Stimulated activated CD8-positive, alpha-beta memory T cell treated with anti-CD3 and anti-CD28 coated beads, Interleukin-12 subunit alpha, Interleukin-12 subunit beta, amount 100 ng/mL, for 24 hours (primary cell): ENCODE measurements around the gene HPCAL1.

Source experiments
- DNase-seq: peaks from one replicate; pipeline ENCODE4 v3.0.0-alpha.2; 2020; ENCODE audit errors: extremely low read depth

The HPCAL1 gene

DNA sequence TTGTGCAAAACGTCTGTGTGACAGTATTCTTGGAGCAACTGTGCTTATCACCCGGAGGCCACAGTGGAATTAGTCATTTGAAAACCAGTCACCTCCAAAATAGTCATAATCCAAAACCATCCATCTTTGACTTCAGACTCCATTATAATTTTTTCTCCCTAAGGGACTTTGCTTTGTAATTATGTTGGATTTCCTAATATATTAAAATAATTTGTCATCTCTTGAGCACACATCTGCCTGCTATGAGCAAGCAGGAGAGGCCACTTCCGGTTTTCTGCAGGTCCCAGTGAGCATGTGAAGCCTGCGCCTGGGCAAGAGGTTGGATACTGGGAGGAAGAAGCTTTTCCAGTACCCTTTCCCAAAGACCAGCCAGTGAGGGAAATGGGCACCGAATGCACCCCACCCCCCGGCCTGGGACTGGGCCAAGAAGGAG, 87.7 kb downstream of the HPCAL1 start:
- DNase-seq: no peak

DNA sequence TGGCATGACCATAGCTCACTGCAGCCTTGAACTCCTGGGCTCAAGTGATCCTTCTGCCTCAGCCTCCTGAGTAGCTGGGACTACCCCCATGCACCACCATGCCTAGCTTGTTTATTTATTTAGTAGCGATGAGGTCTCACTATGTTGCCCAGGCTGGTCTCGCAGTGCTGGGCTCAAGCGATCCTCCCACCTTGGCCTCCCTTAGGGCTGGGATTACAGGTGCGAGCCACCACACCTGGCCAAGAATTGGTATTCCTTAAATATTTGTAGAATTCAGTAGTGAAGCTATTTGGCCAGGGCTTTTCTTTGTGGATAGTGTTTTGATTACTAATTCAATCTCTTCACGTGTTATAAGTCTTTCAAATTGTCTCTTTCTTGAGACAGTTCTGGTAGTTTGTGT, 89.4 kb downstream of the HPCAL1 start:
- no peak for DNase-seq

DNA sequence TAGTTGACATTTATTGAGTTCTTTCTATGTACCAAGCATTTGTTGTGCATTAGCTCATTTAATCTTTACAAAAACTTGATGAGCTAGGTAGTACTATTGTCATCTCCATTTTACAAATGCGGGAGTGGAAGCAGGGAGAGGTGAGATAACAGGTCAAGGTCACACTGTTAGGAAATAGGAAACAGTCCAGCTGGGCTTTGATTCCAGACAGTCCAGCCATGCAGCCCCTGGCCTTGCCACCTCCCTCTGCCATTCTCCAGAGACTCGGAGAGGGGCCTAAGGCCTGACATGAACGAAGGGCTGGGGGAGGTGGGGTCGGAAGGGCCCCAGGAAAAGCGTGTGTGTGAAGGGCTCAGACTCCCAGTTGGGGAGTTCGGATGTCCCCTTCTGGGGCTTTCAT, 89.8 kb downstream of the HPCAL1 start:
- no peak for DNase-seq

DNA sequence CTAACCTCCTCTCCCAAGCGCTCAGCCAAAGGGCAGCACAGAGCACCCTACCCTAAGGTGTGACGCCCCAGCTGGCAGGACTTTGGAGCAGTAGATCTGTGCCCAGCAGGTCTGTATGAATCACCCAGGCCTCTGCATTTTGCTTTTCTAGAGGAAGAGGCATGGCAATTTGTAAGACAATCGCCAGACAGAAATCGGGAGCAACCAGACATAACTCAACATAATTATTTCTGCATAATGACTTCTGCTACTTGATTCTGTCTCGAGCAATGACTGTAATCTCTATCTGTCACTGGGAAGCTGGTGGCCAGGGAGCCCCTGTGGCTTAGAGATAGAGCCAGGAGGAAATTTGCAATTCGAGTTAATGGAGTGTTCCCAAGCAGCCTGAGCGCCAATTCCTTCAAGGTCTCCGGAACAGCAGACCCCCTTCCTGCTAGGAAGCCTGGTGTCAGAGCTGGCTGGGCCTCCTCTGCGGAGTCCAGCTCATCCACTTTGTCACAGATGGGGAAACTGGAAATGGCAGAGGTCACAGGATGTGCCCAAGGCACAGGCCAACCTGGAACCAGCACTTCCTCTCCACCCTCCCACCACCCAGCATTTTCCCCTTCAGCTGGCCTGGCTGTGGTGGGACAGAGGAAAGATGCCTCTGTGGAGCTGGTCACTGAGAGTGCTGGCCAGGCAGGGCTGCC, 90.4 kb downstream of the HPCAL1 start:
- no peak for DNase-seq

DNA sequence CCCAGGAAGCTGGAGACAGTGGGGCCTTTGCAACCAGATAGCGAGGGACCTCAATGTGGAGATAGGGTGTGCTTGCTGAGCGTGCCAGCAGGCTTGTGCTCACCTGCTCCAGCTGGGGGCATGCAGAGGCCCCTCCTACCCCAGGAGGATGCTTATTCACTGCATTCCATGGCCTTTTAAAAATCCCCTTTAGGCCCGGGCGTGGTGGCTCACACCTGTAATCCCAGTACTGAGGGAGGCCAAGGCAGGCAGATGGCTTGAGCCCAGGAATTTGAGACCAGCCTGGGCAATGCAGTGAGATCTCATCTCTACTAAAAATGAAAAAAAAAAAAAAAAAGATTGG, 90.9 kb downstream of the HPCAL1 start:
- DNase-seq: no peak

DNA sequence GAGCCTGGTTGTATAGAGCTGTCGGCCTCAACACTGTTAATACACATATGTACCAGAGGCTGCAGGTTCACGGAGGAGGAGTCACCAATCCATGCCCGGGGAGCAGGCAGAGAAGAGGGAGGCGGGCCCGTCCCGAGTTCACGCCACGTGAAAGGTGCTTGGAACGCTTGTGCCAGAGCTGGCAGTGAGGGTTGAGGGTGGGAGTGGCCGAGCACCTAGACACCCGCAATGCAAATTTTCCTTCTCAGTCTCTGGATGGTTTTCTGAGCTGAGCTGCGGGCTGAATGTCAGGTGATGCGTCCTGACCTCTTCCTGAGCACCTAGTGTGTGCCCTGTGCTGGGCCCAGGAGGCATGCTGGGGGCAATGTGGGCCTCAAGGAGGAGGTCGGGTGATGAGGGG, 93.2 kb downstream of the HPCAL1 start:
- DNase-seq: no peak

DNA sequence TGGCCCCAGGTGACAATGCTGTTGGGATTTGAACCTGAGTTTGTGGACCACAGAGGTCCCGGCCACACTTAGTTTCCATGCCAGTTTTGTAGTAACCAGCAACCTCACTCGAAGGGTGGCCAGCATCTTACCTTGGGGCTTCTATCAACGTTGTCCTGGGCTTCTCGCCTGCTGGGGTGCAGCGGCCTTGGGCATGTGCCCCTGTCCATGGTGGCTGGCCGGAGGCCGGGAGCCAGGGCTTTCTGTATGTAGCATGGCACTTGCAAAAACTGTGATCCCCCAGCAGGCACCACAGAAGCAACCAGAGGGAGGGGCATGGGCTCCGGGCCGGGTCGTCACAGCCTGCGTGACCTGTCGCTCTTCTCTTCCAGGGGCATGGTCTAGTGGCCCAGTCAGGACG, 93.8 kb downstream of the HPCAL1 start:
- DNase-seq: no peak

DNA sequence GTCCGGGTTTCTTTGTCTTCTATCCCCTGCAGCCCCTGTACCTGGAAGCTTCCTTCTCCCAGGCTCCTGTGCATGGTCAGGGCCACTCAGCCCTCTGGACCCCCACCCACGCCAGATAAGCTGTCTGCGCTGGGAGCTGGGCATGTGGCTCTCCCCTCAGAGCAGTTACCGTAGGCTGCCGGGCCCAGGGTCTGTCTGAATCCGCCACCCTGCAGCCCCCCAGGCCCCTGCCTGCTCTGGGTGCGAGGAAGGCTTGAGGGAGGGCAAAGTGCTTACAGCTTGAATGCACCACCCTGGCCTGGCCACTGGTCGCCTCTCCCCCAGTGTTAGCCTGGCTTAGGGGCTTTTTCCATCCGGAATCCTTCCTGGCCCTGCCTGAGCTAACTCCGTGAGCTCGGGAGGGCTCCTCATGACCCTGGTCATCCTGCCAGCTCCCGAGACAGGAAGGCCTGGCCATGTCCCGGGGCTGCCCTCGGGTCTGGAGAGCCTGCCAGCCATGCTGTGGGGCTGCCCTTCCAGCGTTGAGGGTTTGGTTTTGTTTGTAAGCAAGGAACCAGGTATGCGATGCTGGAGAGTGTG, 94.7 kb downstream of the HPCAL1 start:
- DNase-seq: no peak

DNA sequence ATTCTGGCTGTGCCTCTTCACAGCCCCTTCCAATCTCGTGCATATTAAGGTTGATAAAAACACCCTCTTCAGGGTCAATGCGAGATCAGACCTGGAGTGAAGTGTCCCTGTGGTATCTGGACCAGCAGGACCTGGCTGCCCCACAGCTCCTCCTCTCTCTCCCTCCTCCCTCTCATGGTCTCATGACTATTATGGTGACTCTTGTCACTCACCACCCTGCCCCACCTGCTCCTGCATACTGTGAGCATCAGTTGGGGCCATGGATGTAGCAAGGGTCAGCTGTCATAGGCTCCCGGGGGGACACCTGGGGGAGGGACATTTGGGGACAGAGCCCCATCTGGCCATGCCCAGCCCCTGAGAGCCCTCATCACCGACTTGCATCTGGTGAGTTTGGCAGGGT, 95.2 kb downstream of the HPCAL1 start:
- no peak for DNase-seq

DNA sequence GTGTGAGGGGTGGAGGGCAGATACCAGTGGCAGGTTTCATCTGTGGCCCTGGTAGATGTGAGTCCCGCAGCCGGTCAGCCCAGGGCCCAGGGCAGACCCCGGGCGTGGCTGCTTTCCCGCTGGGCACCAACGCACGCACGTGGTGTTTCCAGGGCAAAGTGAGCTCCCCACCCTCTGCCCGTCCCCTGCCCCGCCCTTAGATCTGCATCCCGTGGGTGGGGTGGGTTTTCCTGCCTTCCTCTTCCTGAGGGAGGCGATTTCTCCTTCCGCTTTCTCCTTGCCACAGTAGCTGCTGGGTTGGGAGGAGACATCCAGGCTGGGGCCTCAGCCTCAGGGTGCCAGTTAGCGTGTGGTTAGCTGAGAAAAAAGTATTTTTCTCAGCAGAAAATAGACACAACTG, 95.8 kb downstream of the HPCAL1 start:
- DNase-seq: no peak

DNA sequence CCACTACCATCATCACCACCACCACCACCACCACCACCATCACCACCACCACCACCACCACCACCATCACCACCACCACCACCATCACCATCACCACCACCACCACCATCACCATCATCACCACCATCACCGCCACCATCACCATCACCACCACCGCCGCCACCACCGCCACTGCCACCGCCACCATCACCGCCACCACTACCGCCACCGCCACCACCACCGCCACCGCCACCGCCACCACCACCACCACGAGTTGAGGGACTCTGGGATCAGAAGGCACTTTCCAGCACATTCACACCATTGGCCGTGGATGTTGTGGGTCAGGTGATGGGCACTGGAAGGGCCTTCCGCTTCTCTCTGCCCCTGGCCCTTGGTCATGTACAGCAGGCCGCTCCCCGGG, 96.7 kb downstream of the HPCAL1 start:
- no peak for DNase-seq

DNA sequence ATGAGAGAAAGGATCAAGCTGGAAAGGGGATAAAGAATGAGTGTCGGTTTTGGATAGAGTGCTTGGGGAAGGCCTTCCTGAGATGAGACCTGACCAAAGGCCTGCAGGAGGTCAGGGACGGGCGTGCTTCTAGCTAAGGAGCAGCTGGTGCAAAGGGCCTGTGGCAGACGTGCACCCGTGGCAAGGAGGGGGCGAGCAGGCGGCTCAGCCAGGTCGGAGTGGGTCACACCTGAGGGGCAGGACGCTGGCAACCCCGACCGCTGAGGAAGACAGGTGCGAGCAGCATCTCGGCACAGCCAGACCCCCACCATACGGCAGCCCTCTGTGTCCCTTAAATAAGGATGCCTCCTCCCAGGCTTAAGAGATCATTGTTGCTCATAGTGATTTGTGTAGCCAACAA, 97.3 kb downstream of the HPCAL1 start:
- no peak for DNase-seq

DNA sequence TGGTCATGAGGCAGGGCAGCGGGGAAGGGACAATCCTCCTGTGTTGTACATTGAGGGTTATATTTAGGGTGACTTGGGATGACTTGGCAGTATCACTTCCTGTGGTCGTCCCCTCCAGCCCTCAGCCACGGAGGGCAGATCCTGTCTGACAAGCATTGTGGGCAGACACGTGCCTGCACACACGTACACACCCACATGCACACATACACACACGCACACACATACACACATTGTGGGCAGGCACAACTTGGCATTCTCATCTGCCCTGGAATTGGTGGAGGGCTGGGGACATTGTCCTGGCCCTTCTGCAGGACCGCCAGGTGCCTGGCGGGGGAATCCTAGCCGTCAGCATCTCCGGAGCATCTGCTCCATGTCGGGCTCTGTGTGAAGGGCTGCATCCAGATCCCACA, 97.9 kb downstream of the HPCAL1 start:
- no peak for DNase-seq

DNA sequence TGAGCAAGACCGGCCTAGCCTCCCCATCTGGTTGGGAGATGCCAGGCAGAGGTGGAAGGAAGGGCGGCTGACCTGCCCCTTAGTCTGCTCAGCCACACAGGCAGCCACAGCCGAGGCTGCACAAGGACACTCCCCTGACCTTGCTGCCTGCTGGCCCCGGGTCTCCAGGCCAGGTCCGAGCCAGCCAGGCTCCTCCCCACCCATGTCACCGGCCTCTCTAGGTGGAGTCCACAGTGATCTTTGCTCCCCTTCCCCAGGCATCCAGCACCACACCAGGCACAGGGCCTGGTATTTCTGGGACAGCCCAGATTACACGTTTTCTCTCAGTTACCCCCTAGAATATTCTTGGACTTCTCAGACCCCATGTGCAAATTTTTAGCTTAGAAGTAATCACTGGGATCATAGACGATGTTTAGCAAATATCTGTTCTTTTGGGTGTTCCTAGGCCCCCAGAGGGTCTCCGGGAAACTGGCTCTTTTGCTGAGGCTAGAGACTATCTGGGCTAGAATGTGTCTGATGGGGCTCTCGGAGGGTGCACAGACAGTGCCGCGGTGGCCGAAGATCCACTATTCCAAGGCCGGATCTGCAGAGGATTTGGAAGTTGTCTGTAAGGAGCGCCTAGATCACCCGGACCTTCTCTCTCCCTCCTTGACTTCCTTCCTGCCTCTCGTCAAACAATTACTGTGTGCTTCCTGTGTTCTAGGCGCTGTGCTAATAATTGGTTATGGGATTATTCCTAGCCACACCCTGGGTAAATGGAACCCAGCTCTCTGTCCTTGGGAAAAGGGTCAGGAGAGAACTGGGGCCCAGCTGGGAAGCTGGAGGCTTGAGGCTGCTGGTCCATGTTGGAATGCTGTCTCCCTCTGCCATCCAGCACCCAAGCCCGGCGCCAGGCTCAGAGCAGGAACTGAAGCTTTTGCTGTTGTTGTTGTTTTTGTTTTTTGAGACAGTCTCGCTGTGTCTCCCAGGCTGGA, 98.6 kb downstream of the HPCAL1 start:
- DNase-seq: no peak

DNA sequence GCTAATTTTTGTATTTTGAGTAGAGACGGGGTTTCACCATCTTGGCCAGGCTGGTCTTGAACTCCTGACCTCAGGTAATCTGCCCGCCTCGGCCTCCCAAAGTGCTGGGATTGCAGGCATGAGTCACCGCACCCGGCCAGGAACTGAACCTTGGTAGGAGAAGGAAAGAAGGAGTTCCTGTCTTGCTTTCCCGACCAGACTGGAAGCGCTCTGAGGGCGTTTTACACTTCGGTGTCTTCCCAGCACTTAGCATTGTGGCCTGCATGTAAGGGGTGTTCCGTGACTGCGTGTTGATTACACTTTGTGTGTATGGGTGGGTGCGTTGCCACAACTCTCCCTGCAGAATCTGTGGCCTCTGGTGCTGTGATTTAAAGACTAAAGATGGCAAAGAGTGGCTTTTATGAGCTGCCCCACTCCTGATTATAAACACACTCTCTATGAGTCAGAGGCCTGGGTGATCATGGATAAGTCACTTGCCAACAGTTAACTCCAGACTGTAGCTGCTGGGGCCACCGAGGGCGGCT, 99.4 kb downstream of the HPCAL1 start:
- no peak for DNase-seq

DNA sequence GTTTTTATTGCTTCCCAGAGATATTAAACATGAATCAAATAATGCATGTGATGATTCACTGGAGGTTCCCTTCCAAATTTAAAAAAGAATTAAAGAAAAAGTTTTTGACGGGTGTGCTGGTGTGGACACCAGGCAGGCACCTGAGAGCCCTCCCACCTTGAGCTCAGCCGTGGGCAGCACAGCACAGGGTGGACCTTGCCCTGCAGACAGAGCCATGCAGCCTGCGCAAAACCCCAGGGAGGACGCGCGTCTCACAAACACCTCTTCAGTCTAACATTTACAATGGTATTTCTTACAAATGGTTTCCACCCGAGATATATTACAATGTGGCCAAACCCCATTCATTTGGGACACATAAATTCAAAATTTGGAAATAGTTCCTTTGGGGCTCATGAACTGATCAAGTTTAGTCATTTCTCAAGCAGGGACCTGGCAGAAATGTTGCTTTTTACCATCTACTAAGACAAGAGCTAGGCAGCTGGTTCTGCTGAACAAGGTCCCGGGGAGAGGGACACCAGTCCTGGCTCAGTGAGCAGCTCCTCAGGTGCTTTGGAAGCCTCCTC, 100.0 kb downstream of the HPCAL1 start:
- no peak for DNase-seq

DNA sequence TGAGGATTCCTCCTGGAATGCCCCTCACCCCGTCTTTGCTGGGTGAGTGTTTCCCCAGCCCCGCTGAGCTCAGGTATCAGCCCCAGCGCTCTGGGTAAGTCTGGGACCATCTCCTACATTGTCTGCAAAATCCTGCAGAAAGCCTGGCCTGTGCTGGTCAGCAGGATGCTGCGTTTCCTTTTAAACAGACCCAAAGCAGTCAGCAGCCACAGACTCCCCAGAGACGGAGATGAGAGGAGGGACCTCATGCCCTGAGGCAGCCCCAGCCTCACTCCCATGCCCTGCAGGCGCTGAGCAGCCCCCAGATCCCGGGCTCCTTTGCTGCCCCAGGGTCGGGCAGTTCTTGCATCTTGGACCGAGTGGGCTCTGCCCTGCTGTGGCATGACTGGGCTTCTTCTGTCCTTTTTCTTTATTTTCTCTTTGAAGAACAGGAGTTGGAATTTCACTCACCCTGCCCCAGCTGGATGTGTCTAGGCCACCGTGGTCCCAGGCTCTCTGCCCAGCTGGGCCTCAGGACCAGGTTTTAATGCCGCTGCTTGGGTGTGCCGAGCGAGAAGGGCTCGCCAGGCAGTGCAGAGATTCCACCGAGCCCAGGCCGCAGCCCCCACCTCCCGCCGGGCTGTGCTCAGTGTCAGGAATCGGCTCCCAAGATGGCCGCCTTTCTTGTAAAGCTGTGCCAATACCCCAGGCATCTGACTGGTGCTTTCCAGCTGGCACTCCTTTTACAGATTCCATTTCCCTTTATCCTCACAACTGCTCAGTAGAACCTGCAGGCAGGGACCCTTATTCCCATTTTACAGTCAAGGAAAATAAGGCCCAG, 101.8 kb downstream of the HPCAL1 start:
- DNase-seq: no peak

DNA sequence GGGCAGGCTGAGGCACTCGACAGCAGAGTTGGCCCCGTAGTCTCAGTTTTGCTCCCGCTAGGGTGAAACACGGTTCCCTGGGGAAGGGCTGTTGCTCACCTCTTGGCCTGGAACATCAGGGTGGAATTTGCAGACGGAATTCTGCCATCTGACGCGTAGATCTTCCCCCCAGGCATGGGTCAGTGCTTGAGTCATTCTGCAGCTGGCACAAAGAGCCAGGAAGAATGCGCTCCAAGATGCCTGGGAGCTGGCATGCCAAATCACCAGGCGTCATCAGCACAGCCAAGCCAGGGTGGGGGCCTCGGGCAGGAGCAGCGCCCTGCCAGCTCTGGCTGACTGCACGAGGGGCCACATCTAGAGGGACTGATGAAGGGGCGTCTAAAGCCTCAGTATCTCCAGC, 102.7 kb downstream of the HPCAL1 start:
- DNase-seq: no peak

DNA sequence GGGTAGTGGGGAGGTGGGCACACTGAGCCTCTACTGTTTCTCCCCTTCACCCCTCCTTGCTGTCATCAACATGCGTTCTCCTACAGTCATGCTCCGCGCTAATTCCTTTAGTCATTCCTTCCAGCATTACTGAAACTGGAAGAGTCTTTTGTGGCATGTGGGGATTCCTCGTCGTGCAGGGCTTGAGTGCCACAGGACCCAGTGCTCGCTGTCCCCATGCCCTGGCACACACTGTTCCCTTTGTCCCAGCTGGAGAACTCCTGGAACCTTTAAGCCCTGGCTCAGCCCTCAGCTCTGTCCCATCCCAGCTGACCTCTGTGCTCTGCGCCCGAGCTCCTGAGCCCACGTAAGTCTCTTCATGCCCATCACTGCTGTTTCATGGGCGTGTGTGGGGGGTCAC, 103.3 kb downstream of the HPCAL1 start:
- DNase-seq: no peak

DNA sequence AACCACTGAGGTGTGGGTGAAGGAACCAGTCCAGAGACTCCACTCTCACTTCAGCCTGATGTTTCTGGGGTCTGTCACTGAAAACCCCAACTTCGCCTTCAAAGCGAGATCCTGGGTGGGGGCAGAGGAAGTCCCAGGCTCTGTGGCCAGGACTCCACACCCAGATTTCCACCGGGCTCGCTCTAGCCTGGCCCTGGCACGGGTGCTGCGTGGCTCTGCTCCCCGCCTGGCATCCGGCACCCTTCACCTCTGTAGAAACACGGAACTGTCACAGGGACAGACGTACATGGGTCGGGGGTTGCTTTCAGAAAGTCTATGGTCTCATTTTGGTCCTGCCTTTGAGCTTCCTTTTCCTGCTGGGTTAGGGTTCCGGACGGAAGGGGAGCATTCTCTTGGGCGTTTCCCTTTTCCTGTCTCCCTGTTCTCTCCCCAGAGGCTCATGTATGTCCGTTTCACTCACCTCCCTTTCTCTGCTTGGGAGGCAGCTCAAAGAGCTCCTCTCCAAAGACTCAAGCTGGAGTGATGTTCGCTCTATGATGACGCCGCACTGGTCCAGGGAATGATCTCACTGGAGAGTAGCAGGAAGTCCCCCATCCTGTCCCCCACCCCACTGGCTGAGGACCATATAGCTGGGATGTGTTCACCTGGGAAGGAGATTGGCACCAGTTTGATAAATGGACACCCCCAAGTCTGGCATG, 103.9 kb downstream of the HPCAL1 start:
- no peak for DNase-seq

DNA sequence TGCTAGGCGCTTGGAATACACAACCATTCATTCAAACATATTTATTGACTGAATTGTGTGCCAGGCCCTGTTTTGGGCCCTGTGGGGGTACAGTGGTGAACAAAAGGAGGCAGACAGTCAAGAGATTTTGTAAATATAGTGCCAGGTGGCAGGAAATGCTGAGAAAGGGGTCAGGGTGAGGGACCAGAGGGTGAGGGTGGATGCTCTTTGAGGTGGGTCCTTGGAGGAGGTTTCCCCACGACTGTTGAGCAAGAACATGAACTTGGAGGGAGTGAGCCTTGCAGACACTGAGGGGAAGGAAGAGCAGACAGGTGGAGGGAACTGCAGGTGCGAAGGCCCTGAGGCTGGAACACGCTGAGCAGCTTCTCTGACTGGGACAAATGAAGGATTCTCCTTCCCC, 104.7 kb downstream of the HPCAL1 start:
- DNase-seq: no peak
